HEK293 (cell line): ENCODE results near the gene CLNK.

Experiments
- HOXA7 ChIP-seq: sonication (generic); formaldehyde crosslinking; IDR thresholded peaks from 2 replicates; pipeline ENCODE4 v1.8.1; 2022; ENCODE audit warnings: missing genetic modification reagents, borderline replicate concordance
- SALL2 ChIP-seq: fragments of 450-650 bp; formaldehyde crosslinking; IDR thresholded peaks from 2 replicates; pipeline ENCODE4 v1.5.0; 2017; ENCODE audit warnings: missing biosample characterization, mild to moderate bottlenecking, missing genetic modification characterization, borderline replicate concordance
- SP7 ChIP-seq: fragments of 450-650 bp; formaldehyde crosslinking; IDR thresholded peaks from 2 replicates; pipeline ENCODE4 v1.5.1; 2016; ENCODE audit warnings: missing biosample characterization, missing genetic modification characterization
- ZNF121 ChIP-seq: fragments of 450-650 bp; formaldehyde crosslinking; IDR thresholded peaks from 2 replicates; pipeline ENCODE4 v1.5.1; 2016; ENCODE audit warnings: missing biosample characterization, missing genetic modification characterization
- ZNF146 ChIP-seq: fragments of 450-650 bp; formaldehyde crosslinking; IDR thresholded peaks from 2 replicates; pipeline ENCODE4 v1.5.1; 2016; ENCODE audit warnings: missing biosample characterization, missing genetic modification characterization
- ZNF274 ChIP-seq, 2 experiments: fragments of 200-500 bp in 1 of 2; fragments of 450-650 bp in 1 of 2; sonication (Bioruptor generic) in 1 of 2; formaldehyde crosslinking in 1 of 2; IDR thresholded peaks; 2 replicates each; pipeline versions ENCODE4 v1.5.1 to v1.6.1; 2014 to 2016; ENCODE audit warnings: borderline replicate concordance in 1 of 2, inconsistent platforms in 1 of 2, low read length in 1 of 2, missing biosample characterization in 1 of 2, missing genetic modification characterization in 1 of 2
- ZNF514 ChIP-seq: fragments of 450-650 bp; formaldehyde crosslinking; IDR thresholded peaks from 2 replicates; pipeline ENCODE4 v1.5.1; 2016; ENCODE audit warnings: missing biosample characterization, missing genetic modification characterization
- ZNF768 ChIP-seq: fragments of 450-650 bp; formaldehyde crosslinking; IDR thresholded peaks from 2 replicates; pipeline ENCODE4 v1.5.1; 2018; ENCODE audit warnings: missing biosample characterization, mild to moderate bottlenecking, missing genetic modification characterization
- TF ChIP-seq, protein P1 (sequence below): fragments of 450-650 bp; formaldehyde crosslinking; IDR thresholded peaks from 2 replicates; pipeline ENCODE4 v1.5.1; 2017; ENCODE audit warnings: missing biosample characterization, missing genetic modification characterization
- TF ChIP-seq, protein P2 (sequence below): fragments of 450-650 bp; formaldehyde crosslinking; IDR thresholded peaks from 2 replicates; pipeline ENCODE4 v1.5.1; 2016; ENCODE audit warnings: missing biosample characterization, missing genetic modification characterization
- TF ChIP-seq, protein P3 (sequence below): fragments of 450-650 bp; formaldehyde crosslinking; IDR thresholded peaks from 2 replicates; pipeline ENCODE4 v1.5.1; 2016; ENCODE audit warnings: missing biosample characterization, missing genetic modification characterization
- TF ChIP-seq, protein P4 (sequence below): fragments of 450-650 bp; formaldehyde crosslinking; IDR thresholded peaks from 2 replicates; pipeline ENCODE4 v1.5.1; 2016; ENCODE audit warnings: missing biosample characterization, missing genetic modification characterization

DNA sequence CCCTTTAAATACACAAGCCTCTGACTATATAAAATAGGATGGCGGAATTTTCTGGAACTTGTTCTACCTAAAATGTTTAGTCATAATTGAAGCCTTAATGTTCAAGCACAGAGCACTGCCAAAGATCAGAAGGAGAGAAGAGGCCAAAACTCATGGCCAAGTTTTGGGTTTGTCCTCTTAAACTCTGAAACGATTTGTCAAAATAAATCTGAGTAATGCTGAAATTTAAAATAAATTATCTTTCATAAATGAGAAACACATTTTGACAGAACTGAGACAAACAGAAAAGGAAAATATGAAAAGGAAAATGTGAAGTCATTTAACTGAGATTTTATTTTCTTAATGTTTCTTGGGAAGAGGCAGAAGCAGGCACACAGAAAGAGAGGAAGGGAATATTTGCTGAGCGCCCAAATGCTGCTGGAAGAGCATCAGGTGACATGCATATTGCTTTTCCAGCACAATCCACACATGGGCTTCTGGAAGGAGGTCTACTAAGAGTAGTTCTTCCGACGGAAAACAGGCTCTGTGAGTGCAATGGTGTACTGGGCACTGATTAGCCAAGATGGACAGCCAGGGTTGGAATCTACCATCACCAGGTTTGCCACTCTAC lies 179.9 kb downstream of the CLNK start:
- TF ChIP-seq ZNF514 (tag by site-specific recombination), result no peak
- no peak for TF ChIP-seq ZNF121 (tag by site-specific recombination)
- no peak for TF ChIP-seq ZNF274 (IDR thresholded peaks at IDR 0.05; ENCODE audit: low read length)
- no peak for TF ChIP-seq ZNF274 (tag by site-specific recombination; IDR thresholded peaks at IDR 0.05; ENCODE audit: borderline replicate concordance)
- no peak for TF ChIP-seq ZNF768 (tag by site-specific recombination)
- TF ChIP-seq, protein P1, sequence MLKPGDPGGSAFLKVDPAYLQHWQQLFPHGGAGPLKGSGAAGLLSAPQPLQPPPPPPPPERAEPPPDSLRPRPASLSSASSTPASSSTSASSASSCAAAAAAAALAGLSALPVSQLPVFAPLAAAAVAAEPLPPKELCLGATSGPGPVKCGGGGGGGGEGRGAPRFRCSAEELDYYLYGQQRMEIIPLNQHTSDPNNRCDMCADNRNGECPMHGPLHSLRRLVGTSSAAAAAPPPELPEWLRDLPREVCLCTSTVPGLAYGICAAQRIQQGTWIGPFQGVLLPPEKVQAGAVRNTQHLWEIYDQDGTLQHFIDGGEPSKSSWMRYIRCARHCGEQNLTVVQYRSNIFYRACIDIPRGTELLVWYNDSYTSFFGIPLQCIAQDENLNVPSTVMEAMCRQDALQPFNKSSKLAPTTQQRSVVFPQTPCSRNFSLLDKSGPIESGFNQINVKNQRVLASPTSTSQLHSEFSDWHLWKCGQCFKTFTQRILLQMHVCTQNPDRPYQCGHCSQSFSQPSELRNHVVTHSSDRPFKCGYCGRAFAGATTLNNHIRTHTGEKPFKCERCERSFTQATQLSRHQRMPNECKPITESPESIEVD, result no peak
- TF ChIP-seq, protein P2, sequence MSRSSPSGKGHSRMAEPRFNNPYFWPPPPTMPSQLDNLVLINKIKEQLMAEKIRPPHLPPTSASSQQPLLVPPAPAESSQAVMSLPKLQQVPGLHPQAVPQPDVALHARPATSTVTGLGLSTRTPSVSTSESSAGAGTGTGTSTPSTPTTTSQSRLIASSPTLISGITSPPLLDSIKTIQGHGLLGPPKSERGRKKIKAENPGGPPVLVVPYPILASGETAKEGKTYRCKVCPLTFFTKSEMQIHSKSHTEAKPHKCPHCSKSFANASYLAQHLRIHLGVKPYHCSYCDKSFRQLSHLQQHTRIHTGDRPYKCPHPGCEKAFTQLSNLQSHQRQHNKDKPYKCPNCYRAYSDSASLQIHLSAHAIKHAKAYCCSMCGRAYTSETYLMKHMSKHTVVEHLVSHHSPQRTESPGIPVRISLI (tag by site-specific recombination), result no peak
- TF ChIP-seq, protein P3, sequence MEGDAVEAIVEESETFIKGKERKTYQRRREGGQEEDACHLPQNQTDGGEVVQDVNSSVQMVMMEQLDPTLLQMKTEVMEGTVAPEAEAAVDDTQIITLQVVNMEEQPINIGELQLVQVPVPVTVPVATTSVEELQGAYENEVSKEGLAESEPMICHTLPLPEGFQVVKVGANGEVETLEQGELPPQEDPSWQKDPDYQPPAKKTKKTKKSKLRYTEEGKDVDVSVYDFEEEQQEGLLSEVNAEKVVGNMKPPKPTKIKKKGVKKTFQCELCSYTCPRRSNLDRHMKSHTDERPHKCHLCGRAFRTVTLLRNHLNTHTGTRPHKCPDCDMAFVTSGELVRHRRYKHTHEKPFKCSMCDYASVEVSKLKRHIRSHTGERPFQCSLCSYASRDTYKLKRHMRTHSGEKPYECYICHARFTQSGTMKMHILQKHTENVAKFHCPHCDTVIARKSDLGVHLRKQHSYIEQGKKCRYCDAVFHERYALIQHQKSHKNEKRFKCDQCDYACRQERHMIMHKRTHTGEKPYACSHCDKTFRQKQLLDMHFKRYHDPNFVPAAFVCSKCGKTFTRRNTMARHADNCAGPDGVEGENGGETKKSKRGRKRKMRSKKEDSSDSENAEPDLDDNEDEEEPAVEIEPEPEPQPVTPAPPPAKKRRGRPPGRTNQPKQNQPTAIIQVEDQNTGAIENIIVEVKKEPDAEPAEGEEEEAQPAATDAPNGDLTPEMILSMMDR (tag by site-specific recombination), result no peak
- no peak for TF ChIP-seq SP7
- no peak for TF ChIP-seq ZNF146
- TF ChIP-seq SALL2 (tag by site-specific recombination), result no peak
- TF ChIP-seq HOXA7 (CRISPR knock-in tag), result no peak
- TF ChIP-seq, protein P4, sequence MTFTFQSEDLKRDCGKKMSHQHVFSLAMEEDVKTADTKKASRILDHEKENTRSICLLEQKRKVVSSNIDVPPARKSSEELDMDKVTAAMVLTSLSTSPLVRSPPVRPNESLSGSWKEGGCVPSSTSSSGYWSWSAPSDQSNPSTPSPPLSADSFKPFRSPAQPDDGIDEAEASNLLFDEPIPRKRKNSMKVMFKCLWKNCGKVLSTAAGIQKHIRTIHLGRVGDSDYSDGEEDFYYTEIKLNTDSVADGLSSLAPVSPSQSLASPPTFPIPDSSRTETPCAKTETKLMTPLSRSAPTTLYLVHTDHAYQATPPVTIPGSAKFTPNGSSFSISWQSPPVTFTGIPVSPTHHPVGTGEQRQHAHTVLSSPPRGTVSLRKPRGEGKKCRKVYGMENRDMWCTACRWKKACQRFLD (tag by site-specific recombination), result no peak
